Breast epithelium (tissue), 3 donors: ENCODE measurements around the gene UPP1.

ENCODE experiments used
- POLR2A ChIP-seq: fragments of 450-650 bp; IDR thresholded peaks from one replicate; pipeline ENCODE4 v1.6.1; 2016; ENCODE audit warnings: antibody characterized with exemption, mild to moderate bottlenecking, moderate library complexity
- POLR2AphosphoS5 ChIP-seq, 3 donors: sonication (generic); formaldehyde crosslinking; IDR thresholded peaks; one replicate each; pipeline ENCODE4 v1.6.1; 2017; ENCODE audit warnings: antibody characterized with exemption in 3 of 3
- TF ChIP-seq, protein P1 (sequence below), 3 donors: fragments of 450-650 bp; IDR thresholded peaks; one replicate each; pipeline ENCODE4 v1.5.1; 2016 to 2017; ENCODE audit warnings: antibody characterized with exemption in 3 of 3, mild to moderate bottlenecking in 3 of 3, moderate library complexity in 3 of 3

DNA sequence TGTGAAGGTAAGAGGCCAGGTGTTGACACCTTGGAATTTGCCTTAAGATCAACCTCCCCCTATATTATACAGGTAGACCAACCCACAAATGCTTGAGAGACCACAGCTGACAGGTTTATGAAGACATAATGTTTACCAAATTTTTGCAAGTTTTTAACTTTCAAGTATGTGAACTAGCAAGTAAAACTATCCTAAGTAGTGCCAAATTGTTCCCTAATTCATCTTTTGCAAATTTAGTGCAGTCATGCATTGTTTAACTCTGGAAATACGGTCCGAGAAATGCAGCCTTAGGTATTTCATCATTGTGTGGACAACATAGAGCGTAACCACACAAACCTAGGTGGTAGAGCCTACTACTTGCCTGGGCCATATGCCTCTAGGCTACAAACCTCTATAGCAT, 10.7 kb downstream of the UPP1 start:
- TF ChIP-seq, protein P1, sequence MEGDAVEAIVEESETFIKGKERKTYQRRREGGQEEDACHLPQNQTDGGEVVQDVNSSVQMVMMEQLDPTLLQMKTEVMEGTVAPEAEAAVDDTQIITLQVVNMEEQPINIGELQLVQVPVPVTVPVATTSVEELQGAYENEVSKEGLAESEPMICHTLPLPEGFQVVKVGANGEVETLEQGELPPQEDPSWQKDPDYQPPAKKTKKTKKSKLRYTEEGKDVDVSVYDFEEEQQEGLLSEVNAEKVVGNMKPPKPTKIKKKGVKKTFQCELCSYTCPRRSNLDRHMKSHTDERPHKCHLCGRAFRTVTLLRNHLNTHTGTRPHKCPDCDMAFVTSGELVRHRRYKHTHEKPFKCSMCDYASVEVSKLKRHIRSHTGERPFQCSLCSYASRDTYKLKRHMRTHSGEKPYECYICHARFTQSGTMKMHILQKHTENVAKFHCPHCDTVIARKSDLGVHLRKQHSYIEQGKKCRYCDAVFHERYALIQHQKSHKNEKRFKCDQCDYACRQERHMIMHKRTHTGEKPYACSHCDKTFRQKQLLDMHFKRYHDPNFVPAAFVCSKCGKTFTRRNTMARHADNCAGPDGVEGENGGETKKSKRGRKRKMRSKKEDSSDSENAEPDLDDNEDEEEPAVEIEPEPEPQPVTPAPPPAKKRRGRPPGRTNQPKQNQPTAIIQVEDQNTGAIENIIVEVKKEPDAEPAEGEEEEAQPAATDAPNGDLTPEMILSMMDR (IDR thresholded peaks at IDR 0.05): no peak
- no peak for TF ChIP-seq POLR2A
- no peak for TF ChIP-seq POLR2AphosphoS5 (IDR thresholded peaks at IDR 0.05)
